Keratinocyte (primary cell): Measurements from ENCODE around the gene VCAM1. TPM values are rescaled to one million over a fixed set of nuclear protein-coding genes. Genes with fewer than 3 reads are reported as not detected.

Experiments
- DNase-seq: peaks from one replicate; pipeline ENCODE4 v3.0.0-alpha.2; 2011; ENCODE audit warnings: low read depth, missing footprints, low spot score
- FAIRE-seq: peaks from 2 replicates; lab custom pipeline; 2011; peaks lifted over from hg19 to GRCh38; lab: Jason Lieb, UNC
- H2AFZ ChIP-seq: 2 replicates; pipeline ENCODE4 v1.6.0; 2012; ENCODE audit warnings: low read length, control low read depth, inconsistent platforms; ENCODE audit not compliant: control insufficient read depth
- H3K27ac ChIP-seq: 2 replicates; pipeline ENCODE4 v1.5.1; 2011; ENCODE audit warnings: low read length; ENCODE audit not compliant: control insufficient read depth, insufficient read depth
- H3K27me3 ChIP-seq: 3 replicates; pipeline ENCODE4 v1.6.0; 2011; ENCODE audit warnings: low read length; ENCODE audit not compliant: control insufficient read depth, insufficient read depth; ENCODE audit errors: extremely low read depth
- H3K36me3 ChIP-seq, 2 experiments: 2 replicates in 1 of 2; 3 replicates in 1 of 2; pipeline ENCODE4 v1.5.1; 2011; ENCODE audit warnings: low read length in 2 of 2, mild to moderate bottlenecking in 1 of 2; ENCODE audit not compliant: control insufficient read depth in 2 of 2, insufficient read depth in 2 of 2; ENCODE audit errors: extremely low read depth in 1 of 2
- H3K4me1 ChIP-seq: 3 replicates; pipeline ENCODE4 v1.5.1; 2011; ENCODE audit warnings: low read length; ENCODE audit not compliant: control insufficient read depth, insufficient read depth; ENCODE audit errors: extremely low read depth
- H3K4me2 ChIP-seq: 3 replicates; pipeline ENCODE4 v1.6.0; 2011; ENCODE audit warnings: low read depth, low read length; ENCODE audit not compliant: control insufficient read depth, insufficient read depth; ENCODE audit errors: extremely low read depth
- H3K4me3 ChIP-seq, 3 experiments: fragments of 200-600 bp in 1 of 3; sonication (generic) in 1 of 3; 2 replicates in 2 of 3; 3 replicates in 1 of 3; pipeline ENCODE4 v1.5.1; 2011 to 2016; ENCODE audit warnings: low read length in 3 of 3, mild to moderate bottlenecking in 3 of 3, control low read depth in 2 of 3, inconsistent platforms in 1 of 3, low read depth in 1 of 3, mixed read lengths in 1 of 3, mixed run types in 1 of 3, moderate library complexity in 1 of 3; ENCODE audit not compliant: control insufficient read depth in 2 of 3, insufficient read depth in 2 of 3; ENCODE audit errors: extremely low read depth in 1 of 3
- H3K79me2 ChIP-seq: 2 replicates; pipeline ENCODE4 v1.6.0; 2012; ENCODE audit warnings: low read length; ENCODE audit not compliant: control insufficient read depth, insufficient read depth
- H3K9ac ChIP-seq: 3 replicates; pipeline ENCODE4 v1.6.0; 2011; ENCODE audit warnings: low read length; ENCODE audit not compliant: control insufficient read depth, insufficient read depth; ENCODE audit errors: extremely low read depth
- H3K9me1 ChIP-seq: 3 replicates; pipeline ENCODE4 v1.6.0; 2011; ENCODE audit warnings: low read length; ENCODE audit not compliant: control insufficient read depth, insufficient read depth; ENCODE audit errors: extremely low read depth
- H3K9me3 ChIP-seq: 2 replicates; pipeline ENCODE4 v1.5.1; 2012; ENCODE audit warnings: low read depth, low read length; ENCODE audit not compliant: control insufficient read depth
- H4K20me1 ChIP-seq: 3 replicates; pipeline ENCODE4 v1.6.0; 2011; ENCODE audit warnings: low read length; ENCODE audit not compliant: control insufficient read depth, insufficient read depth; ENCODE audit errors: extremely low read depth
- CTCF ChIP-seq, 3 experiments: IDR thresholded peaks in 1 of 3; conservative IDR thresholded peaks in 1 of 3; optimal IDR thresholded peaks in 1 of 3; 2 replicates in 2 of 3; 3 replicates in 1 of 3; pipeline versions ENCODE3 to v1.5.1; 2011; ENCODE audit warnings: low read length in 3 of 3, mild to moderate bottlenecking in 3 of 3, moderate library complexity in 2 of 3, control low read depth in 1 of 3, inconsistent platforms in 1 of 3; ENCODE audit not compliant: insufficient read depth in 2 of 3; ENCODE audit errors: extremely low read depth in 1 of 3
- EZH2 ChIP-seq: IDR thresholded peaks from one replicate; pipeline ENCODE4 v1.6.1; 2012; ENCODE audit warnings: inconsistent platforms, mild to moderate bottlenecking, low read length, moderate library complexity
- dilution Hi-C: fragments of 300-500 bp; cut with MboI; formaldehyde crosslinking; loops from one replicate; pipeline ENCODE4 v1.7.0; 2020; ENCODE audit warnings: low sequenced_read_pairs; ENCODE audit not compliant: extremely low pct_ligation_motif_present
- polyA plus RNA-seq, 5 experiments: library from polyadenylated mRNA; depleted of rRNA in 3 of 5; stranded (reverse) in 3 of 5; stranded (forward) in 1 of 5; unstranded in 1 of 5; fragments of >200 nt; gene quantifications; 1 replicate in 1 of 5; 2 replicates in 3 of 5; 3 replicates in 1 of 5; pipeline versions ENCODE4 v1.2.1 to v1.2.3, GENCODE V29; 2011 to 2012; ENCODE audit warnings: missing spikeins in 2 of 5, low read depth in 1 of 5, low replicate concordance in 1 of 5

The VCAM1 gene
- polyA plus RNA-seq, 1 donor (not counting 4 experiments of a cell fraction or from before 2014, with no cell fraction given) = not detected

- dilution Hi-C loops = no loop called here
- no peaks in the 10 kb centered on the region for H3K9me3 ChIP-seq
- no peaks in the 10 kb centered on the region for H3K79me2 ChIP-seq
- H3K4me1 ChIP-seq = no peaks in the 10 kb centered on the region
- FAIRE-seq = no peak
- no peak overlapping the region for H3K4me3 ChIP-seq
- H2AFZ ChIP-seq = no peak overlapping the region
- no peak overlapping the region for H3K9ac ChIP-seq
- DNase-seq = no peak
- no peak overlapping the region for H3K27ac ChIP-seq
- no peaks in the 10 kb centered on the region for H3K36me3 ChIP-seq
- no peaks in the 10 kb centered on the region for H3K9me1 ChIP-seq
- H4K20me1 ChIP-seq = no peaks in the 10 kb centered on the region
- TF ChIP-seq CTCF (optimal IDR thresholded peaks at IDR 0.05 in 1 of 3, IDR thresholded peaks at IDR 0.05 in 1 of 3, conservative IDR thresholded peaks at IDR 0.05 in 1 of 3; ENCODE audit: extremely low read depth in 1 of 3, insufficient read depth in 2 of 3, low read length in 3 of 3) (no peak), EZH2 (no peak)
- no peaks in the 10 kb centered on the region for H3K27me3 ChIP-seq
- no peak overlapping the region for H3K4me2 ChIP-seq
Measured at GRCh38 chr1:100699744-100700143, 19.8 kb upstream of the VCAM1 start.

GRCh38 chr1:100700586-100700985, 19.0 kb upstream of the VCAM1 start:
- Histone ChIP-seq H3K4me3 (no peak overlapping the region), H3K36me3 (no peaks in the 10 kb centered on the region), H3K9me3 (no peaks in the 10 kb centered on the region), H3K4me1 (no peaks in the 10 kb centered on the region), H3K9ac (no peak overlapping the region), H2AFZ (no peak overlapping the region), H3K9me1 (no peaks in the 10 kb centered on the region), H3K4me2 (no peak overlapping the region), H4K20me1 (no peaks in the 10 kb centered on the region), H3K27ac (no peak overlapping the region), H3K27me3 (no peaks in the 10 kb centered on the region), H3K79me2 (no peaks in the 10 kb centered on the region)
- dilution Hi-C loops = no loop called here
- FAIRE-seq (no peak), DNase-seq (no peak)
- TF ChIP-seq EZH2 (no peak), CTCF (optimal IDR thresholded peaks at IDR 0.05 in 1 of 3, IDR thresholded peaks at IDR 0.05 in 1 of 3, conservative IDR thresholded peaks at IDR 0.05 in 1 of 3; ENCODE audit: extremely low read depth in 1 of 3, insufficient read depth in 2 of 3, low read length in 3 of 3) (no peak)
